GM12891 (cell line): ENCODE data around the gene ZSWIM5.

Source experiments
- PAX5 ChIP-seq: IDR thresholded peaks from 2 replicates; pipeline ENCODE4 v1.6.1; 2011; ENCODE audit warnings: low read length, moderate library complexity, mild to moderate bottlenecking; ENCODE audit not compliant: insufficient read depth, severe bottlenecking
- POLR2A ChIP-seq: IDR thresholded peaks from 2 replicates; pipeline ENCODE4 v1.6.1; 2011; ENCODE audit warnings: low read depth, low read length, control low read depth
- POLR2AphosphoS5 ChIP-seq: IDR thresholded peaks from 2 replicates; pipeline ENCODE4 v1.6.1; 2011; ENCODE audit warnings: low read depth, low read length, control low read depth
- SPI1 ChIP-seq: IDR thresholded peaks from 2 replicates; pipeline ENCODE4 v1.6.1; 2011; ENCODE audit warnings: low read depth, low read length, control low read depth

- TF ChIP-seq POLR2A (no peak), POLR2AphosphoS5 (no peak), SPI1 (no peak), PAX5 (no peak)
Measured at GRCh38 chr1:45215485-45216199, 9.2 kb upstream of the ZSWIM5 start.
